K562 (cell line): ENCODE results near the gene DENND5B. TPM values are rescaled to one million over a fixed set of nuclear protein-coding genes. Genes with fewer than 3 reads are reported as not detected.

ENCODE experiments used
- GTF2A2 ChIP-seq: IDR thresholded peaks from 2 replicates; pipeline ENCODE4 v1.6.1; 2016; ENCODE audit warnings: mild to moderate bottlenecking, missing genetic modification characterization, missing compliant biosample characterization
- RBM39 ChIP-seq: fragments of 200-400 bp; formaldehyde crosslinking; optimal IDR thresholded peaks from 2 replicates; pipeline ENCODE3; 2018; ENCODE audit warnings: low read depth, low read length
- SUPT5H ChIP-seq: fragments of 450-650 bp; IDR thresholded peaks from 2 replicates; pipeline ENCODE4 v1.6.1; 2016
- TBL1XR1 ChIP-seq, 2 experiments: IDR thresholded peaks; 2 replicates each; pipeline ENCODE4 v1.6.1; 2012; ENCODE audit warnings: improper control_type of control experiment in 2 of 2, low read length in 2 of 2, mild to moderate bottlenecking in 1 of 2
- TRIM24 ChIP-seq, 2 experiments: fragments of 450-650 bp; IDR thresholded peaks; 2 replicates each; pipeline ENCODE4 v1.6.1; 2016
- ZNF174 ChIP-seq: fragments of 250-450 bp; sonication (Bioruptor Pico); IDR thresholded peaks from 2 replicates; pipeline ENCODE4 v1.4.0; 2020; ENCODE audit warnings: mild to moderate bottlenecking
- ZNF175 ChIP-seq: fragments of 200-800 bp; sonication (Bioruptor generic); IDR thresholded peaks from 2 replicates; pipeline ENCODE4 v1.6.1; 2016; ENCODE audit warnings: low read depth, mild to moderate bottlenecking, missing genetic modification characterization, missing compliant biosample characterization
- ZNF76 ChIP-seq: fragments of 250-450 bp; sonication (Bioruptor Pico); IDR thresholded peaks from 2 replicates; pipeline ENCODE4 v1.4.0; 2020; ENCODE audit warnings: mild to moderate bottlenecking, moderate library complexity, borderline replicate concordance
- polyA plus RNA-seq, 8 experiments: library from polyadenylated mRNA; depleted of rRNA in 4 of 8; stranded (reverse) in 5 of 8; unstranded in 3 of 8; fragments of >200 nt; fragmentation: Nextera tagmentation in 2 of 8; fragmentation: Illumina TruSeq in 1 of 8; extraction: Ambion mirVana in 2 of 8; extraction: Trizol in 1 of 8; gene quantifications; 2 replicates each; pipeline versions ENCODE4 v1.2.1 to v1.2.3, GENCODE V29; 2011 to 2014; ENCODE audit warnings: inconsistent platforms in 1 of 8, missing spikeins in 1 of 8
- total RNA-seq, 7 experiments: library from RNA; depleted of rRNA in 6 of 7; stranded (reverse); fragments of >200 nt in 6 of 7; fragmentation: Illumina TruSeq in 2 of 7; extraction: Trizol in 2 of 7; gene quantifications; 2 replicates each; pipeline versions ENCODE4 v1.2.1 to v1.2.3, GENCODE V29; 2011 to 2021; ENCODE audit warnings: low replicate concordance in 1 of 7
- TF ChIP-seq, protein P1 (sequence below): fragments of 250-450 bp; sonication (Bioruptor Pico); IDR thresholded peaks from 2 replicates; pipeline ENCODE4 v1.4.0; 2020; ENCODE audit warnings: mild to moderate bottlenecking, moderate library complexity
- TF ChIP-seq, protein P2 (sequence below): fragments of 250-450 bp; sonication (Bioruptor Pico); IDR thresholded peaks from 2 replicates; pipeline ENCODE4 v1.8.0; 2021; ENCODE audit warnings: mild to moderate bottlenecking, moderate library complexity
- TF ChIP-seq, protein P3 (sequence below): IDR thresholded peaks from 3 replicates; pipeline ENCODE4 v1.6.1; 2011; ENCODE audit warnings: borderline replicate concordance, mild to moderate bottlenecking, moderate library complexity; ENCODE audit not compliant: insufficient read length; ENCODE audit errors: extremely low read depth
- TF ChIP-seq, protein P4 (sequence below), 3 experiments: fragments of 200-800 bp in 1 of 3; sonication (Bioruptor generic) in 1 of 3; sonication (generic) in 1 of 3; formaldehyde crosslinking in 1 of 3; IDR thresholded peaks; 2 replicates each; pipeline versions ENCODE4 v1.6.1 to v1.8.0; 2016 to 2022; ENCODE audit warnings: mild to moderate bottlenecking in 2 of 3, missing compliant biosample characterization in 2 of 3, missing genetic modification characterization in 2 of 3, missing genetic modification reagents in 1 of 3
- TF ChIP-seq, protein P5 (sequence below), 2 experiments: fragments of 150-350 bp in 1 of 2; IDR thresholded peaks; 2 replicates each; pipeline ENCODE4 v1.6.1; 2012 to 2016; ENCODE audit warnings: low read depth in 2 of 2, low read length in 2 of 2, mild to moderate bottlenecking in 1 of 2, moderate library complexity in 1 of 2

Gene DENND5B
- total and polyA plus RNA-seq, 9 of the 15 experiments (the other 6 are each of a cell fraction or from before 2014, with no cell fraction given) = 0.99 to 6.0 (median 3.6) TPM

DNA sequence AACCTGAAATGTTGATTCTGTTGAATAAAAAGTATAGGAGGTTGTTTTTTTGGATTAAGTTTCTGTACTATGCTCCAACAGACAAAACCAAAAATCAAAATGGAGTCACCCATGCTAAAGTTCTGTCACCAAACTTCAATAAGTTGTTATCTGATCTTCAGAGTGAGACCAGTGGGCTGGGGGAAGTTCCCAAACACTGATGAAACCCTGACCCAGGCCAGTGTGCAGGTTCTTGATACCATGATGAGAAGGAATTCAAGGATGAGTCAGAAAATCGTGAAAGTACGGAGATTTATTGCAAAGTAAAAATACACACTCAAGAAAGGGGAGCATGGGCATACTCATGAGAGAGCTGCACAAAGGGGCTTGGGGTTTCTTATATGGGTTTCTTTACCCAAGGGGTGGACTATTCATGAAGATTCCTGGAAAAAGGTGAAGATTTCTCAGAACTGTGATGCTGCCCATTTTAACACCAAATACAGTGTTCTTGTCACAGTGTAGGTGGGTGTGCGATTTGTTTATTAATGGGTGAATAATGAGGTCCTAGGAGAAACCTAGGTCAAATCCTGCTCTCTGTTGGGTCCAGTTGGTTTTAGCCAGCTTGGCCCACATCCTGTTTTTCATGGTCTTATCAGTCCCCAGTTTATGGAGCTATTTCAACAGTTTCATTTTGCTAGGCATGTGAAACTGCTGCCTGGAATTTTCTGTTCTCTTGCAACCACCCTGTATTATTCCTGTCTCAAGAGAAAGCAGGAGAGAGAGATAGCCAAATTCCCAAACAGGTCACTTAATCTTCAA, 27.5 kb upstream of the DENND5B start (continued):
- TF ChIP-seq, protein P1, sequence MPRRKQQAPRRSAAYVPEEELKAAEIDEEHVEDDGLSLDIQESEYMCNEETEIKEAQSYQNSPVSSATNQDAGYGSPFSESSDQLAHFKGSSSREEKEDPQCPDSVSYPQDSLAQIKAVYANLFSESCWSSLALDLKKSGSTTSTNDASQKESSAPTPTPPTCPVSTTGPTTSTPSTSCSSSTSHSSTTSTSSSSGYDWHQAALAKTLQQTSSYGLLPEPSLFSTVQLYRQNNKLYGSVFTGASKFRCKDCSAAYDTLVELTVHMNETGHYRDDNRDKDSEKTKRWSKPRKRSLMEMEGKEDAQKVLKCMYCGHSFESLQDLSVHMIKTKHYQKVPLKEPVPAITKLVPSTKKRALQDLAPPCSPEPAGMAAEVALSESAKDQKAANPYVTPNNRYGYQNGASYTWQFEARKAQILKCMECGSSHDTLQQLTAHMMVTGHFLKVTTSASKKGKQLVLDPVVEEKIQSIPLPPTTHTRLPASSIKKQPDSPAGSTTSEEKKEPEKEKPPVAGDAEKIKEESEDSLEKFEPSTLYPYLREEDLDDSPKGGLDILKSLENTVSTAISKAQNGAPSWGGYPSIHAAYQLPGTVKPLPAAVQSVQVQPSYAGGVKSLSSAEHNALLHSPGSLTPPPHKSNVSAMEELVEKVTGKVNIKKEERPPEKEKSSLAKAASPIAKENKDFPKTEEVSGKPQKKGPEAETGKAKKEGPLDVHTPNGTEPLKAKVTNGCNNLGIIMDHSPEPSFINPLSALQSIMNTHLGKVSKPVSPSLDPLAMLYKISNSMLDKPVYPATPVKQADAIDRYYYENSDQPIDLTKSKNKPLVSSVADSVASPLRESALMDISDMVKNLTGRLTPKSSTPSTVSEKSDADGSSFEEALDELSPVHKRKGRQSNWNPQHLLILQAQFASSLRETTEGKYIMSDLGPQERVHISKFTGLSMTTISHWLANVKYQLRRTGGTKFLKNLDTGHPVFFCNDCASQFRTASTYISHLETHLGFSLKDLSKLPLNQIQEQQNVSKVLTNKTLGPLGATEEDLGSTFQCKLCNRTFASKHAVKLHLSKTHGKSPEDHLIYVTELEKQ (CRISPR knock-in tag) = peak; percentile 95
- TF ChIP-seq GTF2A2 (peak; percentile 93), ZNF174 (CRISPR knock-in tag) (no peak), ZNF175 (CRISPR knock-in tag) (peak; percentile 100), ZNF76 (CRISPR knock-in tag) (peak; percentile 97), RBM39 (no peak), SUPT5H (no peak), TRIM24 (IDR thresholded peaks at IDR 0.05) (no peak), TBL1XR1 (IDR thresholded peaks at IDR 0.05; ENCODE audit: low read length in 2 of 2) (0 out of 4 replicates have a peak, but pooled peaks of 1 of the 2 experiments have one; percentile 8)
- TF ChIP-seq, protein P2, sequence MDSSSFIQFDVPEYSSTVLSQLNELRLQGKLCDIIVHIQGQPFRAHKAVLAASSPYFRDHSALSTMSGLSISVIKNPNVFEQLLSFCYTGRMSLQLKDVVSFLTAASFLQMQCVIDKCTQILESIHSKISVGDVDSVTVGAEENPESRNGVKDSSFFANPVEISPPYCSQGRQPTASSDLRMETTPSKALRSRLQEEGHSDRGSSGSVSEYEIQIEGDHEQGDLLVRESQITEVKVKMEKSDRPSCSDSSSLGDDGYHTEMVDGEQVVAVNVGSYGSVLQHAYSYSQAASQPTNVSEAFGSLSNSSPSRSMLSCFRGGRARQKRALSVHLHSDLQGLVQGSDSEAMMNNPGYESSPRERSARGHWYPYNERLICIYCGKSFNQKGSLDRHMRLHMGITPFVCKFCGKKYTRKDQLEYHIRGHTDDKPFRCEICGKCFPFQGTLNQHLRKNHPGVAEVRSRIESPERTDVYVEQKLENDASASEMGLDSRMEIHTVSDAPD (CRISPR knock-in tag) = peak; percentile 94
- TF ChIP-seq, protein P3, sequence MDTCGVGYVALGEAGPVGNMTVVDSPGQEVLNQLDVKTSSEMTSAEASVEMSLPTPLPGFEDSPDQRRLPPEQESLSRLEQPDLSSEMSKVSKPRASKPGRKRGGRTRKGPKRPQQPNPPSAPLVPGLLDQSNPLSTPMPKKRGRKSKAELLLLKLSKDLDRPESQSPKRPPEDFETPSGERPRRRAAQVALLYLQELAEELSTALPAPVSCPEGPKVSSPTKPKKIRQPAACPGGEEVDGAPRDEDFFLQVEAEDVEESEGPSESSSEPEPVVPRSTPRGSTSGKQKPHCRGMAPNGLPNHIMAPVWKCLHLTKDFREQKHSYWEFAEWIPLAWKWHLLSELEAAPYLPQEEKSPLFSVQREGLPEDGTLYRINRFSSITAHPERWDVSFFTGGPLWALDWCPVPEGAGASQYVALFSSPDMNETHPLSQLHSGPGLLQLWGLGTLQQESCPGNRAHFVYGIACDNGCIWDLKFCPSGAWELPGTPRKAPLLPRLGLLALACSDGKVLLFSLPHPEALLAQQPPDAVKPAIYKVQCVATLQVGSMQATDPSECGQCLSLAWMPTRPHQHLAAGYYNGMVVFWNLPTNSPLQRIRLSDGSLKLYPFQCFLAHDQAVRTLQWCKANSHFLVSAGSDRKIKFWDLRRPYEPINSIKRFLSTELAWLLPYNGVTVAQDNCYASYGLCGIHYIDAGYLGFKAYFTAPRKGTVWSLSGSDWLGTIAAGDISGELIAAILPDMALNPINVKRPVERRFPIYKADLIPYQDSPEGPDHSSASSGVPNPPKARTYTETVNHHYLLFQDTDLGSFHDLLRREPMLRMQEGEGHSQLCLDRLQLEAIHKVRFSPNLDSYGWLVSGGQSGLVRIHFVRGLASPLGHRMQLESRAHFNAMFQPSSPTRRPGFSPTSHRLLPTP = no peak
- TF ChIP-seq, protein P4, sequence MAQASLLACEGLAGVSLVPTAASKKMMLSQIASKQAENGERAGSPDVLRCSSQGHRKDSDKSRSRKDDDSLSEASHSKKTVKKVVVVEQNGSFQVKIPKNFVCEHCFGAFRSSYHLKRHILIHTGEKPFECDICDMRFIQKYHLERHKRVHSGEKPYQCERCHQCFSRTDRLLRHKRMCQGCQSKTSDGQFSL (CRISPR knock-in tag; IDR thresholded peaks at IDR 0.05) = no peak
- TF ChIP-seq, protein P4 (tag; IDR thresholded peaks at IDR 0.05) = peak in 1 of 2 experiments; percentile 97; a peak in 2 of 4 replicates
- TF ChIP-seq, protein P5, sequence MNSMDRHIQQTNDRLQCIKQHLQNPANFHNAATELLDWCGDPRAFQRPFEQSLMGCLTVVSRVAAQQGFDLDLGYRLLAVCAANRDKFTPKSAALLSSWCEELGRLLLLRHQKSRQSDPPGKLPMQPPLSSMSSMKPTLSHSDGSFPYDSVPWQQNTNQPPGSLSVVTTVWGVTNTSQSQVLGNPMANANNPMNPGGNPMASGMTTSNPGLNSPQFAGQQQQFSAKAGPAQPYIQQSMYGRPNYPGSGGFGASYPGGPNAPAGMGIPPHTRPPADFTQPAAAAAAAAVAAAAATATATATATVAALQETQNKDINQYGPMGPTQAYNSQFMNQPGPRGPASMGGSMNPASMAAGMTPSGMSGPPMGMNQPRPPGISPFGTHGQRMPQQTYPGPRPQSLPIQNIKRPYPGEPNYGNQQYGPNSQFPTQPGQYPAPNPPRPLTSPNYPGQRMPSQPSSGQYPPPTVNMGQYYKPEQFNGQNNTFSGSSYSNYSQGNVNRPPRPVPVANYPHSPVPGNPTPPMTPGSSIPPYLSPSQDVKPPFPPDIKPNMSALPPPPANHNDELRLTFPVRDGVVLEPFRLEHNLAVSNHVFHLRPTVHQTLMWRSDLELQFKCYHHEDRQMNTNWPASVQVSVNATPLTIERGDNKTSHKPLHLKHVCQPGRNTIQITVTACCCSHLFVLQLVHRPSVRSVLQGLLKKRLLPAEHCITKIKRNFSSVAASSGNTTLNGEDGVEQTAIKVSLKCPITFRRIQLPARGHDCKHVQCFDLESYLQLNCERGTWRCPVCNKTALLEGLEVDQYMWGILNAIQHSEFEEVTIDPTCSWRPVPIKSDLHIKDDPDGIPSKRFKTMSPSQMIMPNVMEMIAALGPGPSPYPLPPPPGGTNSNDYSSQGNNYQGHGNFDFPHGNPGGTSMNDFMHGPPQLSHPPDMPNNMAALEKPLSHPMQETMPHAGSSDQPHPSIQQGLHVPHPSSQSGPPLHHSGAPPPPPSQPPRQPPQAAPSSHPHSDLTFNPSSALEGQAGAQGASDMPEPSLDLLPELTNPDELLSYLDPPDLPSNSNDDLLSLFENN (IDR thresholded peaks at IDR 0.05; ENCODE audit: low read depth in 2 of 2, low read length in 2 of 2) = no peak
